Measurements from ENCODE around the gene ZNF628.

GRCh38 chr19:55461974-55462626, 14.3 kb upstream of the ZNF628 start:
- TF ChIP-seq CTCF (IDR thresholded peaks at IDR 0.05), result no peak
- no peak for TF ChIP-seq EZH2 (IDR thresholded peaks at IDR 0.05; ENCODE audit: borderline replicate concordance, insufficient read depth, low read depth, low read length, poor library complexity, severe bottlenecking)
